ENCODE data around the gene SCYL2.

The SCYL2 gene

DNA sequence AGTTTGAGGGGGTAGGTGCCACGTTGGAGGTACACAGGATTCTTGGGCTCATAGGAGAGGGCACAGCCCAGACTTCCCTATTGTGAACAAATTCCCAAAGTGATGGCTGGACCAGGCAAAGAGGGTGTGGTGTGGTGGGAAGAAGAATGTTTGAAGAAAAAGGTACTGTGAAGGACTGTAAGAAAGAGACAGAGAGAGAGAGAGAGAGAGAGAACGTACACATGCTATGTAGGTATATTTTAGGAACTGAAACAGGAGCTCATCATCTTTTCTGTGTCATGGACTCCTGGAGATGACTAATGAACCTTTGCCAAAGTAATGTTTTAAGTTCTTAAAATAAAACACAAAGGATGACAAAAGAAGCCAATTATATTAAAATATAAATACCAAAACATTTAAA is 114.4 kb downstream of the SCYL2 start:
- DNase-seq = no peak

DNA sequence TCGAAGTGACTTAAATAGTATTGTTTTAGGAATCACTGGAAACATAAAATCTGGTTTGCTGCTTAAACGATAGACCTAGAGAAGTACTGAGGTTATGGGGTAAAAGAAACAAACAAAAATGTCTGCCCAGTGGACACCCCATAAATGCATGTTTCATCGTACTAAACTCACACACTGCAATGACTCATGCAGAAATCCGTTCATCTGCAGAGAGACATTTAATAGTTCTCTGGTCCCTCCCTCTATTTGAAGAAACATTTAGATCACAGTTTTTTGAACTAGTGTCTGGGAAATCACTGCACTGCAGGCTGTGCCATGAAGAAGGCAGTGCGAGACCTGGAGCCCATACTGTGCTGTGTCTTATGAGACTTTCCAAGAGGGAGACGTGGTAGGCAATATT is 115.4 kb downstream of the SCYL2 start:
- no peak for DNase-seq

DNA sequence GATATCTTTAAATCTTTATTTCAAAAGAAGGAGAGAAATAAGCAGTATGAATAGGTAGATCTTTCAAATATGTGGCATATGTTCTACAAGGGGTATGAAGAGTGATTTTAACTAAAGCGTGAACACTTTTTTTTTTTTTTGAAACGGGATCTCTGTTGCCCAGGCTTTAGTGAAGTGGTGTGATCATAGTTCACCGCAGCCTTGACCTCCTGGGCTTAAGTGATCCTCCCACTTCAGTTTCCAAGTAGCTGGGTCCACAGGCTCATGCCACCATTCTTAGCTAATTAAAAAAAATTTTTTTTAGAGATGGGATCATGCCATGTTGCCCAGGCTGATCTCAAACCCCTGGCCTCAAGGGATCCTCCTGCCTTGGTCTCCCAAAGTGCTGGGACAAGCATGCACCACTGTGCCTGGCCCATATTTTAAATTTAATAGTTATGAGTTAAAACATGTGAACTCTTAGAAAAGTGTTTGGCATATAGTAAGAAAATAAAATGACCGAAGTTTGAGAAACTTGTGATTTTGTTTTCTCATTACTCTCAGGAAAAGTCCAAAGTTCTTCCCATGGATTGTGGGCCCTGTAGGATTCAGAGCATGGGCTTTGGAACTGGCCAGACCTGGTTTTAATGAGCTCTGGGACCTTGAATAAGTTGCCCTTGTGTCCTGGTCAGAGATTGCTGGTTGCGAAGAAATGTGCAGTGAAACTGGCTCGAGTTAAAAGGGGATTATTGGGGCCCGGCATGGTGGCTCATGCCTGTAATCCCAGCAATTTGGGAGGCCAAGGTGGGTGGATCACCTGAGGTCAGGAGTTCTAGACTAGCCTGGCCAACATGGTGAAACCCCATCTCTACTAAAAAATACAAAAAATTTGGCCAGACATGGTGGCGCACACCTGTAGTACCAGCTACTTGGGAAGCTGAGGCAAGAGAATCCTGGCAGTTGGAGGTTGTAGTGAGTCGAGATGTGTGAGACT is 116.9 kb downstream of the SCYL2 start:
- DNase-seq = no peak

DNA sequence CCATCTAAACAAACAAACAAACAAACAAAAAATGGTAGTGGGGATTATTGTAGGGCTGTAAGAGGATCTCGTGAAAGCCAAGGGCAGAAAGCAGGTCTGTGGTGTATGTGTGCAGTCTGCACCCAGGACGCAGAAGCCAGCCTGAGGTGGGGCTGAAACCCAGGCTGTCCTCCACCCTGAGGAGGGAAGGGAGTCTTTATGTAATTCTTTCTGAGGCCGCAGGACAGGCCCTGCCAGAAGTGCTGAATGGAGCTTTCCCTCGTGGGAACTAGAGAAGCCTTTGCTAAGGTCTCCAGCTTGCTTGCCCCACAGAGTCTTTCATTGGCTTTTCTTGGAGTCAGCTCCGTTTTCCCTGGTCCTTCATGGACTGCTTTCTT is 117.6 kb downstream of the SCYL2 start:
- no peak for DNase-seq

DNA sequence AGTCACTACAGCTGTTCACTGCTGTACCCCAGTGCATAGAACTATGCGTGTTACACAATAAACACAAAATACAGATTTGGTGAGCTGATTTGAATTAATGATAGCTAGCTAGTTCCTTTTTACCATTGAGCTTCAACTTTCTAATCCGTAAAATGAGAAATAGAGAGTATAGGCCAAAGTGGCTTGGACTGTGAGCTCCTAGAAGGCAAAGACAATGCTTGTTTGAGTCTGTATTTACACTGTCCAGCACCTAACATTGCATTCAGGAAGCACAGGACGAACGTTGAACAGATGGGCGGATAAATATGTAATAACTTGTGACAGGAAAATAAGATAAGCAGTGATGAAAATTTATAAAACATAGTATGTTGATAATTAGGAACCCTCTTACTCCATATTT is 121.4 kb downstream of the SCYL2 start:
- no peak for DNase-seq

Measured in activated CD4-positive, alpha-beta T cell treated with anti-CD3 and anti-CD28 coated beads for 48 hours (primary cell).